Measurements from ENCODE around the gene KHDC1L. TPM values are rescaled to one million over a fixed set of nuclear protein-coding genes. Genes with fewer than 3 reads are reported as not detected.

KHDC1L gene
- total RNA-seq, 1 experiment from 2014 or later: not detected

DNA sequence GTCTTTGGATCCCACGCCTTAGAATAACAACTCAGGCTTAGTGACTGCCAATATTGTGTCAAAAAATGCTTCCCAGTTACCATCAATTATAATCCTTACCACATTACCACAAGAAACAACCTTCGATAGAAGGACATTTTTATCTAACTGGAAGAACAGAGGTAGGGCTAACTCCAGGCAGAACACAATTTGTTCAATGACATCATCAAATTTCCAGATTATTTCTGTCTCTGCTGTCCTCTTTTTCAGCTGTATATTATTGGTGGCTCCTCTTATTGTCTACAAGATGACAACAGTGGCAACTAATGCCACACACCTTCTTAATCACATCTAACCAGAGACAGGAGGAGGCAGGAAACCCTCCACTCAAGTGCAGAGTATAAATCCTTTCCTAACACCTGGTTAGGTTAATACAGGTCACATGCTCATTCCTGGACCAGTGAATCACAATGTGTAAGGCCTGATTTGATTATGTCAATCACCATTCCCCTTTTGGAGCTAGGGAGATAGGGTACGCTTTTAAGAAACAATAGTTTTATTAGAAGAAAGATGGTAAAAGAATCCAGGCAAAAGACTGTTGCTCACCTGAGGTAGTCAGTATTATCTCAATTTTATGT, 18.0 kb downstream of the KHDC1L start:
- Mint-ChIP-seq H3K4me1 (ENCODE audit: insufficient read depth, unreplicated experiment) (peaks cover 6% of the 10 kb centered on the region), H3K9me3 (ENCODE audit: unreplicated experiment) (no peaks in the 10 kb centered on the region), H3K4me3 (ENCODE audit: unreplicated experiment) (no peak overlapping the region), H3K27ac (ENCODE audit: low read depth, unreplicated experiment) (no peak overlapping the region), H3K36me3 (ENCODE audit: insufficient read depth, unreplicated experiment) (no peaks in the 10 kb centered on the region), H3K27me3 (ENCODE audit: insufficient read depth, unreplicated experiment) (no peaks in the 10 kb centered on the region)
- intact Hi-C loops (cut with micrococcal nuclease): no loop called here
- ChIA-PET POLR2A (no interaction called here), CTCF (no interaction called here)
- peak; percentile 3 for DNase-seq (ENCODE audit: unreplicated experiment)
- BruUV-seq (replicated peaks): no TSS peak
- no peak for TF ChIP-seq CTCF (IDR thresholded peaks at IDR 0.05; ENCODE audit: unreplicated experiment)

- no peak overlapping the region for H3K27ac Mint-ChIP-seq (ENCODE audit: low read depth, unreplicated experiment)
- no peaks in the 10 kb centered on the region for H3K36me3 Mint-ChIP-seq (ENCODE audit: insufficient read depth, unreplicated experiment)
- H3K4me1 Mint-ChIP-seq (ENCODE audit: insufficient read depth, unreplicated experiment): peaks cover 11% of the 10 kb centered on the region
- intact Hi-C loops (cut with micrococcal nuclease): no loop called here
- CTCF ChIA-PET: interaction anchor here (0.6 to 1.7 kb wide), 9 partner anchors 10 to 581 kb away, joined by 3 to 7 read pairs (median 4); no protein-coding TSS in a partner anchor
- no peak for DNase-seq (ENCODE audit: unreplicated experiment)
- no peak for TF ChIP-seq CTCF (IDR thresholded peaks at IDR 0.05; ENCODE audit: unreplicated experiment)
- H3K27me3 Mint-ChIP-seq (ENCODE audit: insufficient read depth, unreplicated experiment): no peaks in the 10 kb centered on the region
- no peaks in the 10 kb centered on the region for H3K9me3 Mint-ChIP-seq (ENCODE audit: unreplicated experiment)
- H3K4me3 Mint-ChIP-seq (ENCODE audit: unreplicated experiment): no peak overlapping the region
- POLR2A ChIA-PET: interaction anchor here (1.3 kb wide), 1 partner anchor 32 kb away, joined by 4 read pairs; no protein-coding TSS in a partner anchor
- BruUV-seq (replicated peaks): no TSS peak
Measured at GRCh38 chr6:73204252-73204651, 21.0 kb downstream of the KHDC1L start.

DNA sequence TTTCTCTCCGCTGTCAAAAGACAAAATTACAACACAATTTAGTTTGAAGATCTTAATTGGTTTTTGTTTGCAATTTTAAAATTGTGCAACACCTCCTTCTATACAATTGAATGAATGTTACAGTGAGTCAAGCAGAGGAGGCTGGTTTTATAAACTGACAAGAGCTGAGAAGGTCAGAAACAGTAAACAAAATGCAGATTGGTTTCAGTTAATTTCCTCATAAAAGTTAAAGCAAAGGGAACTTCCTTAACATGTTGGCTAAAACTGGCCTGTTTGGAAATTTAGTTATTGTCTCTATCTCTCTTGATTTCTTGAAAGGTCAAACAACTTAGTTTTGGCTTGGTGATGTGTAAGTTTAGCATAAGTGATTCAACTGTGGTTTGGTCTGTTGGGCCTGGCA, 22.2 kb downstream of the KHDC1L start:
- peak; percentile 7 for DNase-seq (ENCODE audit: unreplicated experiment)
- POLR2A ChIA-PET: interaction anchor here (1.3 kb wide), 1 partner anchor 33 kb away, joined by 4 read pairs; no protein-coding TSS in a partner anchor
- Mint-ChIP-seq H3K4me1 (ENCODE audit: insufficient read depth, unreplicated experiment) (peaks cover 11% of the 10 kb centered on the region), H3K27ac (ENCODE audit: low read depth, unreplicated experiment) (no peak overlapping the region), H3K36me3 (ENCODE audit: insufficient read depth, unreplicated experiment) (no peaks in the 10 kb centered on the region), H3K27me3 (ENCODE audit: insufficient read depth, unreplicated experiment) (no peaks in the 10 kb centered on the region), H3K9me3 (ENCODE audit: unreplicated experiment) (no peaks in the 10 kb centered on the region), H3K4me3 (ENCODE audit: unreplicated experiment) (no peak overlapping the region)
- BruUV-seq (replicated peaks): no TSS peak
- intact Hi-C loops (cut with micrococcal nuclease): no loop called here
- CTCF ChIA-PET: interaction anchor here (0.9 to 1.7 kb wide), 4 partner anchors 11 to 587 kb away, joined by 4 to 7 read pairs (median 4); no protein-coding TSS in a partner anchor
- no peak for TF ChIP-seq CTCF (IDR thresholded peaks at IDR 0.05; ENCODE audit: unreplicated experiment)

DNA sequence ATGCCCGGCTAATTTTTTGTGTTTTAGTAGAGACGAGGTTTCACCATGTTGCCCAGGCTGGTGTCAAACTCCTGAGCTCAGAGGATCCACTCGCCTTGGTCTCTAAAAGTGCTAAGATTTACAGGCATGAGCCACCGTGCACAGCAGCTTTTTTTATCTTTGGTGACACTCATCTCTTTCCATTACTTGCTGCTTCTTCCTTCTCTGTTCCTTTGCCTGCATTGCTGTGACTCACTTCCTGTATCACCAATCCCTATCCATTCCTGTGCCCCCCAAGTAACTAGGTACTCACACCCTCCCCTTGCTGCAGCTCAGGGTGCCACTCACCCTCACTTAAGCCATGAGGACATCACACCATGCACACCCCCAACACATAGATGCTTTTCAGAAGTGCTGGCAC, 24.6 kb downstream of the KHDC1L start:
- POLR2A ChIA-PET: no interaction called here

More for the DNA sequence above, 24.6 kb downstream of the KHDC1L start:
- BruUV-seq (replicated peaks): no TSS peak
- intact Hi-C loops (cut with micrococcal nuclease): no loop called here
- Mint-ChIP-seq H3K4me1 (ENCODE audit: insufficient read depth, unreplicated experiment) (peaks cover 6% of the 10 kb centered on the region), H3K27ac (ENCODE audit: low read depth, unreplicated experiment) (no peak overlapping the region), H3K27me3 (ENCODE audit: insufficient read depth, unreplicated experiment) (no peaks in the 10 kb centered on the region), H3K36me3 (ENCODE audit: insufficient read depth, unreplicated experiment) (no peaks in the 10 kb centered on the region), H3K4me3 (ENCODE audit: unreplicated experiment) (no peak overlapping the region), H3K9me3 (ENCODE audit: unreplicated experiment) (no peaks in the 10 kb centered on the region)
- no peak for TF ChIP-seq CTCF (IDR thresholded peaks at IDR 0.05; ENCODE audit: unreplicated experiment)
- CTCF ChIA-PET: interaction anchor here (0.6 to 1.3 kb wide), 3 partner anchors 14 to 737 kb away, joined by 3 to 7 read pairs (median 5); no protein-coding TSS in a partner anchor
- DNase-seq (ENCODE audit: unreplicated experiment): no peak
